GM18861 (cell line): ENCODE measurements around the gene PLAC8L1.
"Not testable (repeated sequence)": the region's sequence is repeated elsewhere in the genome, so short reads cannot be mapped to it uniquely, and the experiment has no call there.

Source experiments
- ATAC-seq: cut with Tn5 transposase; IDR thresholded peaks from one replicate; pipeline ENCODE4 v1.9.1; 2021; ENCODE audit not compliant: unreplicated experiment

Gene PLAC8L1

GRCh38 chr5:146105477-146105876, at the start of gene PLAC8L1:
Gene PLAC8L1, minus strand, starts transcription at chr5:146105577. Its CDS starts 1,266 bp downstream, at chr5:146104311.
- ATAC-seq = no peak

- ATAC-seq = no peak
These were observed 46.6 kb upstream of the PLAC8L1 start for GRCh38 chr5:146151970-146152369.

- ATAC-seq = no peak
These were observed 32.6 kb upstream of the PLAC8L1 start for GRCh38 chr5:146137967-146138403.

- ATAC-seq = no peak
These were observed 25.2 kb upstream of the PLAC8L1 start for GRCh38 chr5:146130440-146131045.

- ATAC-seq = no peak
These were observed 20.7 kb upstream of the PLAC8L1 start for GRCh38 chr5:146126068-146126467.

GRCh38 chr5:146124580-146124979, 19.2 kb upstream of the PLAC8L1 start:
- ATAC-seq = no peak

- not testable (repeated sequence) for ATAC-seq
These were observed 16.1 kb upstream of the PLAC8L1 start for GRCh38 chr5:146121451-146121850.

GRCh38 chr5:146118322-146118721, 12.9 kb upstream of the PLAC8L1 start:
- no peak for ATAC-seq

- not testable (repeated sequence) for ATAC-seq
These were observed 11.8 kb upstream of the PLAC8L1 start for GRCh38 chr5:146117216-146117615.

GRCh38 chr5:146116361-146116760, 11.0 kb upstream of the PLAC8L1 start:
- ATAC-seq = no peak

- ATAC-seq = no peak
These were observed 7.1 kb upstream of the PLAC8L1 start for GRCh38 chr5:146112476-146112875.

GRCh38 chr5:146111409-146111808, 6.0 kb upstream of the PLAC8L1 start:
- ATAC-seq = no peak

GRCh38 chr5:146109379-146109778, 4.0 kb upstream of the PLAC8L1 start:
- no peak for ATAC-seq

- ATAC-seq = not testable (repeated sequence)
These were observed 3.5 kb upstream of the PLAC8L1 start for GRCh38 chr5:146108870-146109269.

GRCh38 chr5:146107901-146108300, 2.5 kb upstream of the PLAC8L1 start:
- ATAC-seq = no peak

GRCh38 chr5:146103594-146103993, 1.8 kb downstream of the PLAC8L1 start:
- no peak for ATAC-seq

- ATAC-seq = no peak
These were observed 3.7 kb downstream of the PLAC8L1 start for GRCh38 chr5:146101646-146102045.

GRCh38 chr5:146098047-146098446, 7.3 kb downstream of the PLAC8L1 start:
- no peak for ATAC-seq

GRCh38 chr5:146091881-146092280, 13.5 kb downstream of the PLAC8L1 start:
- no peak for ATAC-seq

- ATAC-seq = no peak
These were observed 16.1 kb downstream of the PLAC8L1 start for GRCh38 chr5:146089287-146089686.

- no peak for ATAC-seq
These were observed 17.3 kb downstream of the PLAC8L1 start for GRCh38 chr5:146088098-146088497.

GRCh38 chr5:146084376-146084775, 21.0 kb downstream of the PLAC8L1 start:
- no peak for ATAC-seq

- peak; percentile 90 for ATAC-seq
These were observed 22.6 kb downstream of the PLAC8L1 start for GRCh38 chr5:146082798-146083197.
